Astrocyte (in vitro differentiated cells and primary cell): ENCODE results near the gene NDUFB11. TPM values are rescaled to one million over a fixed set of nuclear protein-coding genes. Genes with fewer than 3 reads are reported as not detected.

Experiments
- DNase-seq: peaks from one replicate; pipeline ENCODE4 v3.0.0-alpha.2; 2010; ENCODE audit warnings: low read depth
- FAIRE-seq: peaks from 2 replicates; lab custom pipeline; 2011; peaks lifted over from hg19 to GRCh38; lab: Jason Lieb, UNC
- H2AFZ ChIP-seq: 2 replicates; pipeline ENCODE4 v1.6.0; 2012; ENCODE audit warnings: low read depth, low read length, inconsistent platforms
- H3K27ac ChIP-seq: 2 replicates; pipeline ENCODE4 v1.5.1; 2011; ENCODE audit warnings: low read depth, low read length, inconsistent platforms
- H3K27me3 ChIP-seq: 2 replicates; pipeline ENCODE4 v1.6.0; 2011; ENCODE audit warnings: low read length, inconsistent platforms; ENCODE audit not compliant: insufficient read depth
- H3K36me3 ChIP-seq: 2 replicates; pipeline ENCODE4 v1.5.1; 2011; ENCODE audit warnings: low read length, inconsistent platforms; ENCODE audit not compliant: insufficient read depth
- H3K4me1 ChIP-seq: 2 replicates; pipeline ENCODE4 v1.5.1; 2011; ENCODE audit warnings: low read length, inconsistent platforms; ENCODE audit not compliant: insufficient read depth
- H3K4me2 ChIP-seq: 2 replicates; pipeline ENCODE4 v1.6.0; 2012; ENCODE audit warnings: low read length, inconsistent platforms
- H3K4me3 ChIP-seq: 2 replicates; pipeline ENCODE4 v1.5.1; 2011; ENCODE audit warnings: low read depth, mild to moderate bottlenecking, low read length, inconsistent platforms; ENCODE audit not compliant: insufficient read depth
- H3K79me2 ChIP-seq: 2 replicates; pipeline ENCODE4 v1.6.0; 2012; ENCODE audit warnings: mild to moderate bottlenecking, low read length, inconsistent platforms; ENCODE audit not compliant: insufficient read depth
- H3K9ac ChIP-seq: 2 replicates; pipeline ENCODE4 v1.6.0; 2012; ENCODE audit warnings: mild to moderate bottlenecking, low read length, inconsistent platforms
- H3K9me3 ChIP-seq: 2 replicates; pipeline ENCODE4 v1.5.1; 2012; ENCODE audit warnings: low read depth, mild to moderate bottlenecking, low read length, inconsistent platforms; ENCODE audit not compliant: insufficient read depth
- H4K20me1 ChIP-seq: 2 replicates; pipeline ENCODE4 v1.6.0; 2012; ENCODE audit warnings: low read length, inconsistent platforms; ENCODE audit not compliant: insufficient read depth
- H3K27ac Mint-ChIP-seq: one replicate; pipeline ENCODE4 v1.8.0; 2021; ENCODE audit warnings: mild to moderate bottlenecking, mixed read lengths; ENCODE audit not compliant: unreplicated experiment
- H3K27me3 Mint-ChIP-seq: one replicate; pipeline ENCODE4 v1.8.0; 2021; ENCODE audit warnings: low read depth, mixed read lengths; ENCODE audit not compliant: unreplicated experiment
- H3K36me3 Mint-ChIP-seq: one replicate; pipeline ENCODE4 v1.8.0; 2021; ENCODE audit warnings: low read depth, mixed read lengths; ENCODE audit not compliant: unreplicated experiment
- H3K4me1 Mint-ChIP-seq: one replicate; pipeline ENCODE4 v1.8.0; 2021; ENCODE audit warnings: low read depth, mixed read lengths; ENCODE audit not compliant: unreplicated experiment
- H3K4me3 Mint-ChIP-seq: one replicate; pipeline ENCODE4 v1.8.0; 2021; ENCODE audit warnings: mild to moderate bottlenecking, moderate library complexity, mixed read lengths; ENCODE audit not compliant: unreplicated experiment
- H3K9me3 Mint-ChIP-seq: one replicate; pipeline ENCODE4 v1.8.0; 2021; ENCODE audit warnings: mild to moderate bottlenecking, mixed read lengths; ENCODE audit not compliant: unreplicated experiment
- CTCF ChIP-seq: IDR thresholded peaks from 2 replicates; pipeline ENCODE4 v1.5.1; 2011; ENCODE audit warnings: low read depth, mild to moderate bottlenecking, inconsistent platforms, low read length, moderate library complexity; ENCODE audit not compliant: insufficient read depth
- EZH2 ChIP-seq: IDR thresholded peaks from 2 replicates; pipeline ENCODE4 v1.6.1; 2012; ENCODE audit warnings: mild to moderate bottlenecking, low read length, inconsistent platforms; ENCODE audit not compliant: insufficient read depth
- total RNA-seq: library from RNA; stranded (reverse); gene quantifications from 2 replicates; pipeline ENCODE4 v1.2.1, GENCODE V29; 2021

NDUFB11 gene
- total RNA-seq, 1 donor from 2014 or later: 86.3 TPM

GRCh38 chrX:47146121-47146935, 1.8 kb upstream of the NDUFB11 start:
- no peak overlapping the region for H2AFZ ChIP-seq

GRCh38 chrX:47145395-47146120, 1.1 kb upstream of the NDUFB11 start:
- H3K9me3 ChIP-seq: no peaks in the 10 kb centered on the region
- H3K9me3 Mint-ChIP-seq: no peaks in the 10 kb centered on the region
- no peaks in the 10 kb centered on the region for H3K36me3 ChIP-seq
- peak overlapping the region; percentile 98 for H3K9ac ChIP-seq
- H3K4me2 ChIP-seq: peak overlapping the region; percentile 95
- H3K36me3 Mint-ChIP-seq: peaks cover 9% of the 10 kb centered on the region
- H3K4me1 ChIP-seq: peaks cover 13% of the 10 kb centered on the region
- no peaks in the 10 kb centered on the region for H3K27me3 ChIP-seq
- H2AFZ ChIP-seq: peak overlapping the region; percentile 67
- H3K27ac ChIP-seq: peak overlapping the region; percentile 91
- H4K20me1 ChIP-seq: peaks cover 63% of the 10 kb centered on the region
- H3K4me3 ChIP-seq: peak overlapping the region; percentile 83
- peaks cover 68% of the 10 kb centered on the region for H3K79me2 ChIP-seq
- no peak for DNase-seq
- H3K27ac Mint-ChIP-seq: peak overlapping the region; percentile 87
- TF ChIP-seq CTCF (no peak), EZH2 (no peak)
- H3K4me3 Mint-ChIP-seq: peak overlapping the region; percentile 99
- FAIRE-seq: peak; percentile 59
- H3K4me1 Mint-ChIP-seq: no peaks in the 10 kb centered on the region
- no peaks in the 10 kb centered on the region for H3K27me3 Mint-ChIP-seq

More at GRCh38 chrX:47146121-47146935, 1.8 kb upstream of the NDUFB11 start:
- Mint-ChIP-seq H3K4me3 (peak overlapping the region; percentile 99), H3K9me3 (no peaks in the 10 kb centered on the region), H3K36me3 (peaks cover 6% of the 10 kb centered on the region), H3K4me1 (no peaks in the 10 kb centered on the region), H3K27ac (peak overlapping the region; percentile 87), H3K27me3 (no peaks in the 10 kb centered on the region)
- peak overlapping the region; percentile 83 for H3K4me3 ChIP-seq
- peak overlapping the region; percentile 95 for H3K4me2 ChIP-seq
- H4K20me1 ChIP-seq: peaks cover 65% of the 10 kb centered on the region
- DNase-seq: no peak
- H3K36me3 ChIP-seq: no peaks in the 10 kb centered on the region
- H3K4me1 ChIP-seq: peaks cover 13% of the 10 kb centered on the region
- no peaks in the 10 kb centered on the region for H3K9me3 ChIP-seq
- H3K27ac ChIP-seq: peak overlapping the region; percentile 91
- no peaks in the 10 kb centered on the region for H3K27me3 ChIP-seq
- H3K9ac ChIP-seq: peak overlapping the region; percentile 98
- FAIRE-seq: no peak
- TF ChIP-seq CTCF: no peak
- TF ChIP-seq EZH2: no peak
- peaks cover 76% of the 10 kb centered on the region for H3K79me2 ChIP-seq
